ENCODE results near the gene INIP. TPM values are rescaled to one million over a fixed set of nuclear protein-coding genes. Genes with fewer than 3 reads are reported as not detected.

Gene INIP
- total RNA-seq, 4 donors from 2014 or later = 11.6 to 14.2 (median 13.0) TPM

DNA sequence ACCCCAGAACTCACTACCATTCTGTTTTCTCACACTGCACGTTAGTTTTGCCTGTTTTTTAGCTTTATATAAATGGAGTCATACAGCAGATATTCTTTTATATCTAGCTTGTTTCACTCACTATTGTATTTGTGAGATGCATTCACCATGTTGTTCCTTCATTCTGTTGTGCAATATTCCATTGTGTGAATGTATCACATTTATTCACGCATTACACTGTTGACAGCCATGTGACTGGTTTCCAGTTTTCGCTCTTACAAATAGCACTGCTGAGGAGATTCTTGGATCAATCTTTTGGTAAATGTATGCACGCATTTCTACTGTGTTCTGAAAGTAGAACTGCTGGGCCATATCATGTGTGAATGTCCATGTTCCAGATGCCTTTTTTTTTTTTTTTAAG is 26.3 kb upstream of the INIP start:
- no peaks in the 10 kb centered on the region for H3K27me3 ChIP-seq
- ATAC-seq = no peak
- no peak for TF ChIP-seq POLR2AphosphoS5 (IDR thresholded peaks at IDR 0.05)
- TF ChIP-seq EP300 (IDR thresholded peaks at IDR 0.05) = no peak
- no peak for TF ChIP-seq POLR2A (IDR thresholded peaks at IDR 0.05)
- TF ChIP-seq CTCF (IDR thresholded peaks at IDR 0.05) = no peak
- no peaks in the 10 kb centered on the region for H3K4me1 ChIP-seq
- H3K27ac ChIP-seq = no peak overlapping the region
- H3K36me3 ChIP-seq = no peaks in the 10 kb centered on the region
- no peak overlapping the region for H3K4me3 ChIP-seq
- no peaks in the 10 kb centered on the region for H3K9me3 ChIP-seq
- WGBS, 2 donors (ENCODE audit: low coverage in 1 of 2) = 75 to 77% methylated on average over 4 of the region's 4 CpGs

GRCh38 chr9:112743216-112743836 is 25.4 kb upstream of the INIP start:
- Histone ChIP-seq H3K27ac (no peak overlapping the region), H3K27me3 (no peaks in the 10 kb centered on the region), H3K4me3 (no peak overlapping the region), H3K4me1 (no peaks in the 10 kb centered on the region), H3K9me3 (no peaks in the 10 kb centered on the region), H3K36me3 (no peaks in the 10 kb centered on the region)
- 80 to 93% methylated on average over 3 of the region's 3 CpGs for WGBS, 2 donors (ENCODE audit: low coverage in 1 of 2)
- TF ChIP-seq EP300 (IDR thresholded peaks at IDR 0.05) (no peak), POLR2AphosphoS5 (IDR thresholded peaks at IDR 0.05) (no peak), CTCF (IDR thresholded peaks at IDR 0.05) (peak in 1 of 4 experiments; percentile 24), POLR2A (IDR thresholded peaks at IDR 0.05) (no peak)
- ATAC-seq = no peak

- Histone ChIP-seq H3K9me3 (no peaks in the 10 kb centered on the region), H3K27me3 (no peaks in the 10 kb centered on the region), H3K4me1 (no peaks in the 10 kb centered on the region), H3K27ac (no peak overlapping the region), H3K36me3 (no peaks in the 10 kb centered on the region), H3K4me3 (no peak overlapping the region)
- 63 to 67% methylated on average over 2 of the region's 2 CpGs for WGBS, 2 donors (ENCODE audit: low coverage in 1 of 2)
- ATAC-seq = no peak
- TF ChIP-seq POLR2AphosphoS5 (IDR thresholded peaks at IDR 0.05) (no peak), CTCF (IDR thresholded peaks at IDR 0.05) (no peak), EP300 (IDR thresholded peaks at IDR 0.05) (no peak), POLR2A (IDR thresholded peaks at IDR 0.05) (no peak)
Measured at GRCh38 chr9:112734892-112735291, 17.0 kb upstream of the INIP start.

DNA sequence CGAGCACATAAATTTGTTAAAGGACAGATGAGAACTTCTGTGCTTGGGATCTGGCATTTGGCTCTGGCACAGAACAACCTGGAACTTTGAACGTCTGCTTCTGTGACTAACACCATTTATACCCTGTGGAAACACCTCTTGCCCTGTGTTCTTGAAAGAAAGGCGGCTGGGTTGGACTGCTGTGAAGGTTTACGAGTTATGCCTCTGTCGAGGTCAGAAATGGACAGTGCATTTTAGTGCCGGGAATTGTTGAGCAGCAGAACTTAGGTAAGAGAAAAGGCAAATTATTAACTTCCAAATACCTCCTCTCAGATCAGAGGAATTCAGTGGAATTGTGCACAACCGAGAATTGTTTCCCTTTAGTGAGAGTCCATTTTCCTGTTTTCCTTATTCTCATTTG is 14.1 kb upstream of the INIP start:
- 78 to 84% methylated on average over 6 to 7 of the region's 7 CpGs for WGBS, 2 donors (ENCODE audit: low coverage in 1 of 2)
- ATAC-seq = no peak
- H3K27ac ChIP-seq = no peak overlapping the region
- no peaks in the 10 kb centered on the region for H3K9me3 ChIP-seq
- no peaks in the 10 kb centered on the region for H3K27me3 ChIP-seq
- TF ChIP-seq POLR2AphosphoS5 (IDR thresholded peaks at IDR 0.05) (no peak), CTCF (IDR thresholded peaks at IDR 0.05) (no peak), POLR2A (IDR thresholded peaks at IDR 0.05) (no peak), EP300 (IDR thresholded peaks at IDR 0.05) (no peak)
- no peak overlapping the region for H3K4me3 ChIP-seq
- H3K36me3 ChIP-seq = no peaks in the 10 kb centered on the region
- no peaks in the 10 kb centered on the region for H3K4me1 ChIP-seq

- Histone ChIP-seq H3K4me3 (no peak overlapping the region), H3K27ac (no peak overlapping the region), H3K9me3 (no peaks in the 10 kb centered on the region), H3K36me3 (no peaks in the 10 kb centered on the region), H3K27me3 (no peaks in the 10 kb centered on the region), H3K4me1 (no peaks in the 10 kb centered on the region)
- ATAC-seq = no peak
- WGBS, 2 donors (ENCODE audit: low coverage in 1 of 2) = 87 to 95% methylated on average over 2 of the region's 2 CpGs
- TF ChIP-seq EP300 (IDR thresholded peaks at IDR 0.05) = no peak
- no peak for TF ChIP-seq POLR2A (IDR thresholded peaks at IDR 0.05)
Measured at GRCh38 chr9:112728401-112728800, 10.5 kb upstream of the INIP start.

Measured in gastroesophageal sphincter (tissue), 4 donors.